Stimulated activated CD4-positive, alpha-beta T cell treated with anti-CD3 and anti-CD28 coated beads, Interleukin-4, amount 100 ng/mL, for 48 hours (primary cell): Measurements from ENCODE around the gene PRKAA2.

ENCODE experiments used
- DNase-seq, 2 donors: peaks; one replicate each; pipeline ENCODE4 v3.0.0-alpha.2; 2020; ENCODE audit warnings: low read depth in 2 of 2

The PRKAA2 gene

DNA sequence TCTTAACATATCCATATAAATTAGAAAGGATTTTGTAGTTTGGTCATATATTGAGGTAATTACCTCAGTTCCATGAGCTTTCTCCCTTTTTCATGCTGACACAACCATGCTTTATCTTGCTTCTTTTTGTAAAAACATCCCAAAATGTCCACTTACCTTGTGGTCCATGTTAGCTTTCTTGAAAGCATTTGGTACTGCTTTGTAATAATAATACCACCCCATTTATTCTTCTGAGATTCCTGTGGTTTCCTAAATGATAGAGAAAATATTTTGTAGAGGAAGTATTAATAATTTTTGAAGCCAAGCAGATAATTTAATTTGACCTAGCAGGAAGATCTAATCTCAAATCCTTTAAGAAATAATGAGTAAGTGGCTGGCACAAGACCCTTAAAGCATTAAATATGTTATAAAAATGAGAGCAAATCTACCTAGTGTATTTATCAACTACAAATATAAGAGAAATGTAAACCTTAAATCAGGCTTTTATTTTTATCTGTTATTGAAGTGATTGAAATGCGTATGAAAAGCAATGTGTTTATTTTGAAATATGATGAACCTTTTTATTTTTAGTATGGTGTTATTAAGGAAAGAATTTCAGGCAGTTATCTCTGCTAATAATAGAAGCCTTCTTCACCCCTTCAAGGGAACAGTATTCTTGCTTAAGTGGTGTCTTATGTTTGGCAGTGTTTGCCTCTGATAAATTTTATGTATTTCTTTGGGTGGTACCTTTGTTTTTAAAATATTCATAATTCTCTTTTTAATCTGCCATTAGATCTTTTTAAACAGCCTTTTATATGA, 9.2 kb downstream of the PRKAA2 start:
- DNase-seq, result no peak

DNA sequence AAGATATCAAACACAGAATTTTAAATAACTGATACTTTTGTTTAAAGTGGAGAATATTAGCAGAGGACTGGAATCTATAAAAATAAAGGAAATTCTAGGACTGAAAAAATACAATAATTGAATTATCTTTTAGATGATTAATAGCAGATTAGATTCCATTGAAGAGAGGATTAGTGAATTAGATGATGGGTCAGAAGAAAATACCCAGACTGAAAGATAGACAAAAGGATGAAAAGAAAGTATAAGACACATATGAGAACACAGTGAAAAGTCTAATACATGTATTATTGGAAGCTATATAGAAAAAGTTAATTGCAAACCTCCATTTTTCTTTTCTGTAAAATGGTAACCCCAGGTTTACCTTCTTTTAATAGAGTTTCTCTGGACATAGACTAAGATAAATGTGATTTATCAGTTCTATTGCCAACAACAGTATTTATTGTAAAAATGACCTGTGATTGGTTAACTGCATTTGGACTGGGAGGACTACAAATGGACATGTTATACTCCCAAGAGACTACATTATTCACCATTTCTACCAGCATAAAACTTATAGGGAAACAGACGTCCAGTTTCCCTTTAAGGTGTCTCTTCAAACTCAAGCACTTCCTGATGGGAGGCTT, 11.0 kb downstream of the PRKAA2 start:
- no peak for DNase-seq

DNA sequence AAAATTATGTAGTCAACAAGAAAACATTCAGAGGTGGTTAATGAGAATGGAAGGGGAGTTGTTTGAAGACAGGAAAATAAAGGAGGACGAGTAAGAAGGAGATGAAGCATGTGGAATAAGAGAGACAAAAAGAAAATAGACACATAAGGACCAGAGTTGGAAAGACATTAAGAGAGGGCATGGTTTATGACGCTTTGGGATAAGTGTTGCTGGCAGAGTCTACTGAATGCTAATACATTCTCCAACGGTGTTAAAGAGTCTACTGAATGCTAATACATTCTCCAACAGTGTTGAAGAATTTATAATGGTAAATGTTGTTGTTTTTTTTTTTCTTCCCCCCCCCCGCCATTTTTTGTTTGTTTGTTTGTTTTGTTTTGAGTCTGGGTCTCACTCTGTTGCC, 13.1 kb downstream of the PRKAA2 start:
- DNase-seq, result no peak

DNA sequence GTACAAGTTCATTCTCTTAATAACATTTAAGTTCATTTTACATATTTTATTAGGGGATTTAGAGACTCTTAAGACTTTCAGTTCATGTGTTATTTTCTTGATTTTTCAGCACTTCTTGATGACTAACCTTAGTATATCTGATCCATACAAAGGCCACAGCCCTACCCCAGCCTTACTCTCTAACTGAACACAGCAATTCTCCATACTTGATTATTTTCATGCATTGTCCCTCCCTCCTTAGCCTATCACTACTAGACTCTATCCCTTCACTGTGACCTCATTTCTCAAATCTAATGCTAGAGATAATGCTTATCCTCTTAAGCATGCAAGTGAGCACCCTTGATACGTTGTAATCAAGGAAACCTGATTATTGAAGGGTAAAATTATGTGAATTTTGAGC, 15.2 kb downstream of the PRKAA2 start:
- DNase-seq, result no peak

DNA sequence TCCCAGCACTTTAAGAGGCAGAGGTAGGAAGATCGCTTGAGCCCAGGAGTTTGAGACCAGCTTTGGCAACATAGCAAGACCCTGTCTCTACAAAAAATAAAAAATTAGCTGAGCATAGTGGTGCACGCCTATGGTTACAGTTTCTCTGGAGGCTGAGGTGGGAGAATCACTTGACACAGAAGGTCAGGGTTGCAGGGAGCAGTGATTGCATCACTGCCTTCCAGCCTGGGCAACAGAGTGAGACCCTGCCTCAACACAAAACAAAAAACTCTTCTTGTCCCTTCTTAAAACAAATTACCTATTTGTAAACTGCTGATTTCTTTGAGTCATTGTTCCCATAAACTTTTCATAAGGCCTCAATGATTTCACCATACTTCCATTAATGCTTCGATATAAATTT, 18.7 kb downstream of the PRKAA2 start:
- no peak for DNase-seq

DNA sequence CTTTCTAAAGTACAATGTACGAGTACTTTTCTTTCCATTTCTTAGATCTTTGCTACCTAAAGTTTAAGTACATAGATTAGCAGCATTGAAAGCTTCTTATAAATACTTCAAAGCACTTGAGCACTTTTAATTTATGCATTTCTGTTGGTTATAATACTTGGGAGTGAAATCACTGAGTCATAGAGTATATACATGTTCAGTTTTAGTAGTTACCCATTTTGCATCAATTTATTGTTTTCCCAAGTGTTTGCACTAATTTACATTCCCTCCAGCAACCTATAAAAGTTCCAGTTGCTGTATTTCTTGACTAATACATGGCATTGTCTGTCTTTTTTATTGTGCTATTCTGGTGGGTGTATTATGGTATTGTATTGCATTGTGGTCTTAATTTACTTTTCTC, 20.3 kb downstream of the PRKAA2 start:
- DNase-seq, result no peak

DNA sequence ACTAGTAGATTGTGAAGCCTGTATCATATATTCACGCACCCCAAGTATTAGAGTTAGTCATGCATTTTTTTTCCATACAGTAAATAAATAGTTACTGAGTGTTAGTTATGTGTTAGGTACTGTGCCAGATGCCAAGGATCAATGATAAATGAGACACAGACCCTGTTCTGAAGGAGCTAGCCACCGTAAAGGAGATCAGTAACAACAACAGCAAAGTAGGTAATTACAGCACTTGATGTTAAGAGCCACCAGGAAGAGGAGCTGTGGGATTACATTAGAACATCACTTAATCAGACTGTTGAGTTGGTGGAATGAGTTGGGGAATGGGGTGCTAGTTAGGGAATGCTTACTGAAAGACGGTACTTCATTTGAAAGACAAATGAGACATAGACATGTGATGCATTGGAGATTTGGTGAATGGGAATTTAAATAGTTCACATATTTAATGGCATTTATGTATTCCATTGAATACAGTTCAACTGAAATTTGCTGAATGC, 21.0 kb downstream of the PRKAA2 start:
- DNase-seq, result no peak

DNA sequence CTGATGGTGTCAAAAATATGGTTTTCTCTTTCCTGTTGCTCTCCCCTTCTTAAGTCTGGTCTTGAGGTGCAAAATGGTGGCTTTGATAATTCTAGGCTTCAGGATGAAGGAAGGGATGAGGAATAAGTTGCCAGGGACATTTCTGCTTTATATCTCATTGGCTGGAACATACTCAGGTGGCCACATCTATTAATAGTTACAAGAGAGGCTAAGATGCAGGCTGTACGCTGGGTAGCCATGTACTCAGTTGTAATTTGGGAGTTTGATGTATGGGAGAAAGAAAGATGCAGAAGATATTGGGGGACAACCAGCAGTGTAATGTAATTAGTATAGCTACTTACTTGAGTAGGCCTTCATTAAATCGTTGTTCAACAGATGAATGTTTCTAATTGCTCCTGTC, 25.2 kb downstream of the PRKAA2 start:
- no peak for DNase-seq

DNA sequence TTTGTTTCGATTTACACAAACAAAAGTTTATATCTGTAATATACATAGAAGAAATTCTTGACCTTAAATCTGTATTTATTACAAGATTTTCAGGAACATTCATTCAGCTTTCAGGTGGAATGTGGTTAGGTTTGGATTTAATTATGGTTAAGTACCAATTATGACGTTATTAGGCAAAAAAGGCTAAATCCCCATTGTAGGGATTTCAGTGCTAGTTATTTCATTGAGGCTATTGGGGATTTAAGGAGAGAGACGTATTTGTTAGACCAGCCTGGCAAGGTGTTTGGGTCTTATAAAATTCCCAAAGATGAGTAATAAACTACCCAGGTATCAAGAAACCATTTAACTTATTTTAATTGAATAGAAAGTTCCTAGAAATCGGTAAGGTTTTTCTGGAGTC, 26.0 kb downstream of the PRKAA2 start:
- DNase-seq, result no peak

DNA sequence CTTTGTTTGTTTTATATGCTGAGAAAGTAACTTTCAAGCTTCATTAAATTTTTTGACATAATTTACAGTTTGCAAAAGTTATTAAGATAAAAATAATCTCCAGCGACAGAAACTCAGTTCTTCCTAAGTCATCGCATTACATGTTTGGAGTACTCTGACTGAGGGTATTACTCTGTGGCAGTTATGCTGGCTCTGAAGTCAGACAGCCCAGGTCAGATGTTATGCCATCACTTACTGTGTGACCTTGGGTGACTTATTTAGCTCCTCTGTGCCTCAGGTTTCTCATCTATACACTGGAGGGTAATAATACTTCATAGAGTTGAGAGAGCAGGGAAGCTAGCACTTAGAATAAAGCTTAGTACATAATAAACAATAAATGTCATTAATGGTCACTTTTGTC, 26.4 kb downstream of the PRKAA2 start:
- no peak for DNase-seq

DNA sequence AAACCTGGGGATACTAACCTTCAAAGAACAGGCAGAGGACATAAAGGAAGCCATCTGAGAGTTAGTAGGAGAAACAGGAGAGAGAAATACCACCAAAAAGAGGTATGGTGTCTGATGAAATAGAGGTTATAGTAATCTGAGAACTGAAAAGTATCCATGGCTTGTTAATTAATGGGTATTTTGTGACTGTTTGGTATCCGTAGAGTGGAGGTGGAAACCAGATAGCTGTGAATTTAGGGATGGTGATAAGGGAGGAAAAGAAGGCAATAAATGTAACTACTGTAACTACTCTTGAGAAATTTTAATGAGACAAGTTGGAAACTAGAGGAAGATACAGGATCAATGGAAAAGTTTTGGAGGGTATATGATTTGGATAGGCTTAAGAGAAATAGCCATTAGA, 27.5 kb downstream of the PRKAA2 start:
- DNase-seq, result no peak

DNA sequence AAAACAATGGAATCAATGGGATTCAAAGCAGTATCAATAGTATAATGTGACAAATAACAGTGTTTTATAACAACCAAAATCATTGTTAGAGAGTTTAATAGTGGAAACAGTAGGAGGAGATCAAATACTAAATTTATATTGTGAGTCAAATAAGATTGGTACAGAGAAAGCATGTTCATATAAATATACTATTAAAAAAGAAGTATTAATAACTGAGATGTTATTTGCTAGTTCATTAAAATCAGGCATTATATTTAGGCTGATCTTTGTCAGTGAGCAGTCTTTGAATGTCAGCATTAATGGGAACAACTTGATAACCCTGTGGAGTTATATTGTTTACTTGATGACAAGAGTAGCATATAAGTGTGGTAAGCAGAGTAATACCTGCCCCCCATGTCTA, 30.6 kb downstream of the PRKAA2 start:
- DNase-seq, result no peak

DNA sequence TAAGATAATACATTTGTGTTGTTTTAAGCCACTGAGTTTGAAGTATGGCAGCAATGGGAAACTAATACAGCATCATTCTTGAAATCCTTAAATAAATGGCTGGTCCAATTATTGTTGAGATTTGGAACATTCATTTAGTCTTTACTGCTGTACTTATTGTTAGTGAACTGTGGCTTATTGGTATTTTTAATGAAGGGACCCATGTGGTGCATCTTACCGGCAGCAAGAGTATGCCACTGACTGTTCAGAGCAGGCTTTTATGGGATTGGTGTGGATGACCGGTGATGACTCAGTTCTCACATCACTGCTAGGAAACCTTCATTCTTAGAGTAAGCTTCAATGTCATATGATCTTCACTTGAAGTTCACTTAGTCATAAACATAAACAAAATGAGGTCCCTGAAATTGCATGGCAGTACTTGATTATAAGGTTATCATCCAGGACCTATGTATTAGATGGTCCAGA, 31.5 kb downstream of the PRKAA2 start:
- no peak for DNase-seq

DNA sequence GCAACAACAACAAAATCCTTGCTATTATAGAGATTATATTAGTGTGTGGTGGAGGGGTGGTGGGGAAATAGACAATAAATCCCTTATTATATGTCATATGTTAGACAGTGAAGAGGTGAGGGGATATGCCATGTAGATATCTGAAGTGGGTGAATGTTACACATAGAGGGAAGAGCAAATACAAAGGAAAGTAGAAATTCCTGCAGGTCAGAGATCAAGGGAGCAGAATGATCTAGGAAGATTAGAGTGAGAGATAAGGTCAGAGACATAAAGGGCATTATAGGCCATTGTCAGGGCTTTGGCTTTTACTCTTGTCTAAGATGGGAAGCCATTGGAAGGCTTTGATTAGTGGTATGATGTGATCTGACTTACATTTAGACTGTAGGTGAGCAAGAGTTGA, 38.5 kb downstream of the PRKAA2 start:
- DNase-seq, result no peak

DNA sequence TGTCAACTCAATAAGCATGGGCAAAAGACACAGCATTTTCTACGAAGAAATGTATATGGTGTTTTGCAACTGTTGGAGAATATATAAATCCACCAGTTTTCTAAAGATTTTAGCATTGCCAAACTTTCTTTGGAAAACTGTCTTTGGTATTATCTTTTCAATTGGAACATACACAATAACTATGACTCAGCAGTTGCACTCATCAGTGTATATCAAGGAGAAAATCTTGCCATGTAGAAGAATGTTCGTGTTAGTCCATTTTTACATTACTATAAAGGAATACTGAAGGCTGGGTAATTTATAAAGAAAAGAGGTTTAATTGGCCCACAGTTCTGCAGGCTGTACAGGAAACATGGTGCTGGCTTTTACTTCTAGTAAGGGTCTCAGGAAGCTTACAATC, 41.1 kb downstream of the PRKAA2 start:
- DNase-seq, result no peak

DNA sequence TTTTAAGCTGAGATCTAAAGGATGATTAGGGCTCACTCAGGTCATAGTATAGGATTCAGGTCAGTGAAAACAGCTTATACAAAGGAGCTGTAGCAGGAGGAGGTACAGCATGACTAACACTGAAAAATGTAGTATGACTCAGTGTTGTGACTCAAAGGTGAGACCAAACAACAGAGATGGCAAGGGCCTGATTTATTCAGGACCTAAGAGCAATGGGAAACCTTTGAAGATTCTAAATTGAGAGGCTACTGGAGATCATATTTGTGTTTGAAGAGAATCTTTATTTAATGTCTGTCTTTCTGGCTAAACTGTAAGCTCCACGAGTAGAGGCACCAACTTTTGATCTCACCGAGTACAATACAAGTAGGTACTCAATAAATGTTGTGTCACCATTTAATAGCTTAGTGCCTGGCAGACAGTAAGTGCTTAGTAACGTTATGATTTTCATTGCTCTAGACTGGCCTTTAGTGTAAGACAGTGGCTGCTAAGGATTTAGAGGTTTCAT, 43.5 kb downstream of the PRKAA2 start:
- DNase-seq, result no peak

DNA sequence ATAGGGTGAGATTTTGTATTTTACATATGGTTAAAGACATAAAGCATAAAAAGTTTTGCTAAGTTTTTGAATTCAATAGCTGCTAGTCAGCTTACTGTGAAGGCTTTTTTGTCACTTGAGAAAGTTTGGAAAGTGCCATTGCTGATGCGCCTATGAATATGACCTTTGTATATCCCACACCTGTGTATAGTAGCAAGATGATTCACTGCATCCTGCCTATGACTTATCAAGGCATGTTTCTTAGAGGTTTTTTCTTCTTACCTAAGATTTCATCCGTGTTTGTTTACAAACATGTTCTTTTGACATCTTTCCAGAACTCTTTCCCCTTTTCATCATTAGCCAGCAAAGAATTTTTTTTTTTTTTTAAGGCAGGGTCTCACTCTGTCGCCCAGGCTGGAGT, 51.5 kb downstream of the PRKAA2 start:
- DNase-seq, result no peak

DNA sequence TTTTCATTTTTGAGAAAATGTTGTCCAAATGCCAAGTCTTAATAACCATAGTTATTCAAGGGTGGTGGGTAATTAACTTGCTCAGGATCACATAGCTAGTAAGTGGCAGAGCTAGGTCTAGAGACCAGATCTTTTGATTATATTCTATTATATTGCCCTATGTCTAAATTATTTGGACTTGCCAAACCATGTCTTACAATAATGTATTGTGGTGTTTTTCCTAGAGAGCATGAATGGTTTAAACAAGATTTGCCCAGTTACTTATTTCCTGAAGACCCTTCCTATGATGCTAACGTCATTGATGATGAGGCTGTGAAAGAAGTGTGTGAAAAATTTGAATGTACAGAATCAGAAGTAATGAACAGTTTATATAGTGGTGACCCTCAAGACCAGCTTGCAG, 58.6 kb downstream of the PRKAA2 start:
- no peak for DNase-seq

DNA sequence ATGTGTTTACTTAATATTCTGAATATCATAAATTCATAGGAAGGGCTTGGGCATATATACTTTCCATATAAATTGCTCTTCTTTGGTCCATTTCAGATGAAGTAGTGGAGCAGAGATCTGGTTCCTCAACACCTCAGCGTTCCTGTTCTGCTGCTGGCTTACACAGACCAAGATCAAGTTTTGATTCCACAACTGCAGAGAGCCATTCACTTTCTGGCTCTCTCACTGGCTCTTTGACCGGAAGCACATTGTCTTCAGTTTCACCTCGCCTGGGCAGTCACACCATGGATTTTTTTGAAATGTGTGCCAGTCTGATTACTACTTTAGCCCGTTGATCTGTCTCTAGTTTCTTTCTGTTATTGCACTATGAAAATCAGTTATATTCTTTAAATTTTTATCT, 62.3 kb downstream of the PRKAA2 start:
- DNase-seq, result no peak

DNA sequence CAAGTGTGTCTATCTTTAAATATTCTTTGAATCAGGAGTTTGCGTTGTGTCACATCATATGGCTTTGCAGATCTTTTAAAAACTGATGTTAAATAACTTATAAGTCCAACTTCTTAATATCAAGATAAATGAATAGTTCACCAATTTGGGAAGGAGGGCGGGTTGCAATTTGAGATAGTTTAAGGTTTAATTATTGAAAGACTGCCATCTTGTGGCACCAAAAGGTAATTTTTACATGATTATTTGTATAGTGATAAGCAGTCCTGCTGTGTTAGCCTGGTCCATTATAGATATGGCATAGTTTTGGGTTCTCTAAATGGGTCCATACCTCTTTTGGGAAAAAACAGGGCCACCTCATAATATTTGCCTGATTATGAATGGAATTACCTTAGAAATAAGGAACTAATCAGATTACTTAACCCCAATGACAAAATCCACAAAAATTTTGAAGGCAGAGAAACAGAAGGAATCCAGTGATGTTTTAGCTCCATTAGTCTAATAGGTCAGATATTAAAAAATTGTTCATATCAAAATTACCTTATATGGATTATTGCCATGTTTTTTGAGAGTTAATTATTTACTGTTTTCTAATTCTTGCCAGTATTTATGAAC, 64.3 kb downstream of the PRKAA2 start:
- DNase-seq, result no peak

DNA sequence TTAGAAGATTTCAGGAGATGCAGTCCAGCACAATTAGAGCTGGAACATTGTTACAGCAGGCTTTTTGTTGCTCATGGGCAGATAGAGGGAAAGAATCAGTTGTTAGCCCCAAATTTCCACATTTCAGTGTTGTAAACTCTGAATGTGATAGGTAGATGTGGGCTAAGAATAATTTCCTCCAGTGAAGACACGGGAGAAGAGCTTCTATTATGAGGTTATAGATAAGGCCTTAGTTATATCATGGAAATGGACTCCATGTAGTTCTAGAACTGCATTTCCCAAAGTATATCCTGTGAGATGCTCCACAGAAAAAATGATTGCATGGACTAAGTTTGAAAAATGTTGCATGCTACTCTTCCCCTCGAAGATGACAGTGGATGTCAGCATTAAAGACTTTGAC, 64.9 kb downstream of the PRKAA2 start:
- DNase-seq, result no peak

DNA sequence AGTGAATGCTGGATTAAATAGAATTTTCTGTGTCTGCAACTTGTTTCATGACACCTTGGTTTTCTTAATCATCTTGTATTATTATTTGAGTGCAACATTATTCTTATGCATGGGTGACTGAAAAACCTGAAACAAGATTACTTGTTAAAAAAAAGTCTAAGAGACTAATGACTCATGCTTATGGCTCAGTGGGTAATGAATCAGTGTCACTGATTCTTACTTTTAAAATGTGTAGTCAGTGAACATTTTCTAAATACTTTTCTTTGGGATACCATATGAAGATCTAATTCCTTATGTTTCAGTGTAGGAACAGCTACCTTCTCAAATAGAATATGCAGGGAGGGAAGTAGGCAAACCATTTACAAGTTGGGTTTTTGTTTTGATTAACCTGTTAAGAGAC, 65.5 kb downstream of the PRKAA2 start:
- no peak for DNase-seq

DNA sequence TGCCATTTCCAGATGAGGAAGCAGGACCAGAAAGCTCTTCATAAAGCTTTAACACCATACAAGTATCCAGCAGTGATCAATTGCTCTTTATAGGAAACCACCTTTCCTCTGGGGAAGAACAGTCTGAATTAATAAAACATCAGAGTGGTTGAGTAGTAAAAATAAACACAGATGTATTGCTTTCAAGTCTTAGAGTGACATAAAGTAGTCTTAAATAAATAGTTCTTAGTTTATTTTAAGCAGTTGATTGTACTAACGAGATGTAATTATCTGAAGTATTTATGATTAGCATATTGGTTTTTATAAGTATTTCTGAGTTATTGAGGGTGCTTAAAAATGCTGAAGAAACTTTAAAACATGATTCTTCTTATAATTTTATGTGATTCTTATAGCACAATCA, 67.0 kb downstream of the PRKAA2 start:
- DNase-seq, result no peak
